Medulla oblongata (tissue), 1 donor: Measurements from ENCODE around the gene FRMD1.

Experiments
- DNase-seq: peaks from one replicate; pipeline ENCODE4 v3.0.0-alpha.2; 2015; ENCODE audit errors: extremely low spot score

FRMD1 gene

GRCh38 chr6:168078943-168079405 lies at the start of gene FRMD1:
Gene FRMD1 (minus strand): TSS chr6:168079212. CDS start chr6:168079094, 118 bp downstream.
- no peak for DNase-seq

- no peak for DNase-seq
Observed at GRCh38 chr6:168128006-168128630, 49.1 kb upstream of the FRMD1 start.

GRCh38 chr6:168127384-168127868 lies 48.4 kb upstream of the FRMD1 start:
- no peak for DNase-seq

DNA sequence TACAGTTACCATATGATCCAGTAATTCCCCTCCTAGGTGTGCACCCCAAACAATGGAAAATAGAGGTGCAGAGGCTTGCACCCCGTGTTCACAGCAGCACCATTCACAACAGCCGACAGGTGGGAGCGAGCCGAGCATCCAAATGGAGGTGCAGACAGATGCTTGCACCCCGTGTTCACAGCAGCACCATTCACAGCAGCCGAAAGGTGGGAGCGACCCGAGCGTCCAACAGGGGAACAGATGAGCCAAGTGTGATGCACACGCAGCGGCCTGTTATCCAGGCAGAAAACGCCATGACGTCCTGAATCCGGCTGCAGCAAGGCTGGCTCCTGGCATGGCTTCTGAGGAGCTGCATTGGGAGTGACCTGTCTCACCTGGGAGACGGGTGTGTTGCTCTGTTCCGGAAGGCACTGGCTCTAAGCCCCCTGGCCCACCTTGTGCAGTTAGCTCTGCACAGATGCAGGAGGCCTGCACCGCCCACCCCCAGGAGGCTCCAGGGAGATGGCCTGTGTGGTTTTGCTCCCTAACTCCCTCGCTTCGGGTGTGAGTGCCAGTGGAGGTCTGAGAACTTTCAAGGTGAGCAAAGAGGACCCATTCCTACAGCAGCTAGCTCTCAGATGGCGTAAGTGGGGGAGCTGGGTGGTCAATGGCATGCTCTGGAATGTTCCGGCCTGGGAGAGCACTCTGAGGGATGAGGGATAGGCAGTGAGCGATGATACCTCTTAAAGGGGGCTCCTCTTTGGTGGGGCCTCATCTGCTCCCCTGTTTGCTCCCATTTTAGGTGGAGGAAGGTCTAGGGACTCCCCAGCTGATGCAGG lies 47.8 kb upstream of the FRMD1 start:
- DNase-seq = no peak

DNA sequence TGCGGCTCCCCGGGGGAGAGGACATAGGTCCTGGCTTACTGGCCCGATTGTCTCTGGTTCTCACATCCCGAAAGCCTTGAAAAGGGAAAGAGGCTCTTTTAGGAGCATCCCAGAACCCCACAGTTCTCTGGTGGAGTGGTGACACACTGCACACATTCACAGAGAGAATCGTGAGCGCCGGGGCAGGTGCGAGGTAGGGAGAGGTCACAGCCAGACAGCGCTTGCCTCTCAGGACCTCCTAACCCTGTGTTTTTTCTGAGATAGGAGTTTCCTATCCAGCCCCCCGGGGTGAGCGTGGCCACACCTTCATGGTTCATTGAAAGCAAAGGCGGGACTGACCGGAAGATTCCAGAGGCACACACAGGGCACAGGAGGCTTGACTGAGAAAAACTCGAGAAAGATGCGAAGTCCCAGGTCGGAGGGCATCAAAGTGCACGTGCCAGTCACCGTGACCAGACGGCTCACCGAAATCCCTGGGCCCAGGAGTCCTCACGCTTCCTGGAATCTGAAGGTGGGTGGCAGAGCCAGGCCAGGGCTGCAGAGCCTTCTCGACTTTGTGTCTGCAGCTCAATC lies 46.5 kb upstream of the FRMD1 start:
- DNase-seq = no peak

DNA sequence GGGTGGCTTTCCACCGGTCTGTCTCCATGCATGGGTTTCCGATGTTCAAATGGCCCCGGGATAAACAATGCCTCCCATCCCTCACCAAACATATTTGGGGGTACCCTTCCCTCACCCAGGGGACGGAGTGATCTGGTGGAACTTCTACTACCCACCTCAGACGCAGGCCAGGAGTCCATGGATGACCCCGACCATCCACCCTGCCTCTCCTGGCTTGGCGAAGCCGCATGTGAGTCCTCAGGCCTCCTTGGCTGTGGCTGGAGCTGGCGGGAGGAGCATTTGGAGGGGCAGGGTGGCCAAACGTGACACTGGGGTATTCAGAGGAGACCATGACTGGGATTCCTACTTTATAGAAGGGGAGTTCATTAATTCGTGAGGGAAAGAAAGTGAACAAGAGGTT lies 45.9 kb upstream of the FRMD1 start:
- no peak for DNase-seq

GRCh38 chr6:168124158-168124557 lies 45.1 kb upstream of the FRMD1 start:
- DNase-seq = no peak

GRCh38 chr6:168123165-168123911 lies 44.3 kb upstream of the FRMD1 start:
- no peak for DNase-seq

DNA sequence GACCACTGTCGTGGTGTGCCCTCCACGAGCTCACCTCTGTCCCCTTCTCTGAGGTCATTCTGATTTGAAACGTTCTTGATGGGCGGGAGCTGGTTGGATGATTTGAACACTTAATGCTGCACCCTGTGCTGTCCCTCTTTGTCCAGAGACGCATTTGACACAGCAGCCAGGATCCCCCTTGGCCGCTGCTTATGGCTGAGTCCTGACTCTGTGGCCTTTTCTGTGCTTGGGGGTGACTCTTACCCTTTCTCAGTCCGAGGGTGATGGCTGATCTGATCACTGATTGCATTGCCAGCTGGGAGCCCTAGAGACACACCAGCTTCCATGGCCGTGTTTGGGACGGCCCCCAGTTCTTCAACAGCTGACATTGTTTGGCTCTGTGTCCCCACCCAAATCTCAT lies 43.5 kb upstream of the FRMD1 start:
- DNase-seq = no peak

- DNase-seq = no peak
Observed at GRCh38 chr6:168122011-168122410, 43.0 kb upstream of the FRMD1 start.

DNA sequence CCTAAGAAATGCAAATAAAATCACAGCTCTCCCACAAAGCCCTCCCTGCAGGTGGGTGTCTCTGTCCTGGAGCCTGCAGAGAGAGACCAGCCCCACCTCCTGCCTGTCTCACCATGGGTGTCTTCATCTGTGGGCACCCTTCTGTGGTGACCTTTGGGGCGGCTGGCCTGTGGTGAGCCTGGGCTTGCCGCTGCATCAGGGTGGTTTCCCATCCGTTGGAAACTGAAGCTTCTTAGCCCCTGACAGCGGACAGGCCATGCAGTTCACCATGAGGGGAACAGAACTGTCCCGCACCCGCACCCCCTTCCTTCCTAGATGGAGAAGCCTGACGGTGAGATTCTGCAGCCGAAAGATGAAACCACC lies 42.3 kb upstream of the FRMD1 start:
- no peak for DNase-seq

GRCh38 chr6:168120390-168121302 lies 41.6 kb upstream of the FRMD1 start:
- no peak for DNase-seq

- no peak for DNase-seq
Observed at GRCh38 chr6:168119539-168119938, 40.5 kb upstream of the FRMD1 start.

GRCh38 chr6:168118935-168119334 lies 39.9 kb upstream of the FRMD1 start:
- DNase-seq = no peak

DNA sequence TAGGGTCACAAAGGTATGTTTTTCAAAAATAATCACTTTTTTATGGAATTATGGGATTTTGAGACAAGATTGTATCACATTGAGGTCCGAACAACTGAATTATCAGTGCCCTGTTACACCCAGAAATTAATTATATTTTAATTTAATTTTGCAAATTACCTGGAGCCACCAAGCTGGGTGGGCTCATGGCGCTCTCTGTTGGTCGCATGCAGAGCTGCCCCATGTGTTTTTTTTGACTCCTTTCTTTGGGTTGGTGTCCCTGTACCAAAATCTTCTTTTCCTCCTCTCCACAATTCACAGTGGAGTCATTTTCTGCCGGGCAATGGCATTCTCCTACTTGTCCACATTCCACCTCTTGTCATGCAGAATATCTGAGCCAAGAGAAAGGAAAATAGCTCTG lies 38.9 kb upstream of the FRMD1 start:
- DNase-seq = no peak

DNA sequence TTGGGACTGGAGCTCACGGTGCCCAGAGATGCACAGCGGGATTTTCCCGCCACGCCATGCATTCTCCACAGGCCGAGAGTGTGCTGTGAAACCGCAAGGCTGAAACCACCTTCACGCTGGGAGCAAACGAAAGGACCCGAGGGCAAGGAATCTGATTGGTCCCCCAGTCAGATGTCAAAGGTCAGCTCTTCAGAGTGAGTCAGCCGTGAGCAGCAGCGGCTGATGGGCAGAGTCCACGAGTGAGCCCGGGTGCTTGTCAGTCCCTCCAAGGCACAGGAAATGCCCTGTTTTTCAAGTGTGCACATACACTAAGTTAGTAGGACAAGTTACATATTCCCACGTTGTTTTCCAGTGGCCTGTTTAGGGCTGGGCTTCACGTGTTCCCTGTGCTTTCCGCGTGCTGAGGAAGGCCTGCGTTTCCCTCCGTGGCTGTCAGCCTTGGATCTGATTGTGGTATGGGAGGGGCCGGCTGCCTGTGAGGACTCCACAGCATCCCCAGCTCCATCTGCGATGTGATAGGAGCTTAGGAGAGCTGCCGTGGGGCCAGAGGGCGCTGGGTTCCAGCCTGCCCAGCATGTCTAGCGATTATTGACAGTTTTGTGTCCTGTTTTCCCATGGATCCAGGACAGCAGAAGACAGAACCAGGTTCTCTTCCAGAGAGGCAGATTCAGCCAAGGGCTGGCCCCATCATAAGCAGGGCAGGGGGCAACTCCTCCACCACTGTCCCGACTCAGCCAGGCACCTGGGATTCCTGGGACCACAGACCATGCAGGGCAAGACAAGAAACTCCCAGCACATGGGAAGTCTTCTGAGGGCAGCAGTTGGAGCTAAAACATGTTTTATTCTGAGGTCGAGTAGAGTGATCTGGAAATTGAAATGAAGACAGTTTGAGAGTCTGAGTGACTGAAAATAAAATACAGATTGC lies 38.2 kb upstream of the FRMD1 start:
- no peak for DNase-seq

- DNase-seq = no peak
Observed at GRCh38 chr6:168116438-168116974, 37.5 kb upstream of the FRMD1 start.

GRCh38 chr6:168115748-168116437 lies 36.9 kb upstream of the FRMD1 start:
- DNase-seq = no peak

DNA sequence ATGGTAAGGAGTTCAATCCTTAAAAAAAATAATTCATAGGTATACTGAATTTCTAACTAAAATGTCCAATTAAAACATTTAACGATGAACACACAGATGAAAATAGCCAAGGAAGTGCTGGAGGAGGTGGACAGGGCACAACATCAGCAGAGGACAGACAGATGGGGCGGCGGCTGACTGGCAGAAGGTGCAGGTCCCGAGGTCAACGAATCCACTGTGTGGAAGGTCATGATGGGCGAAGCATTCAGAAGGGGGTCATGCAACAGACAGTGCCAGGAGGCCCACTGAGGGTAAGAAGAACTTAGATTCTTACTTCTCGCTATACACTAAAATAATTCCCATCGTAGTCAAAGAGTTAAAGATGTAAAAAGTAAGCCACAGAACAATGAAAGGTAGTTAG lies 34.2 kb upstream of the FRMD1 start:
- no peak for DNase-seq
